Upper lobe of left lung (tissue), 4 donors: Measurements from ENCODE around the gene AP3D1.

Experiments
- POLR2A ChIP-seq, 4 donors: fragments of 450-650 bp; IDR thresholded peaks; one replicate each; pipeline ENCODE4 v1.5.1; 2016 to 2017; ENCODE audit warnings: antibody characterized with exemption in 4 of 4, mild to moderate bottlenecking in 2 of 4
- POLR2AphosphoS5 ChIP-seq, 2 donors: sonication (generic); formaldehyde crosslinking; IDR thresholded peaks; one replicate each; pipeline ENCODE4 v1.5.1; 2017; ENCODE audit warnings: antibody characterized with exemption in 2 of 2
- TF ChIP-seq, protein P1 (sequence below), 6 experiments: fragments of 450-650 bp in 4 of 6; fragments of 200-600 bp in 2 of 6; sonication (generic) in 2 of 6; IDR thresholded peaks; one replicate each; pipeline ENCODE4 v1.5.1; 2016 to 2019; ENCODE audit warnings: antibody characterized with exemption in 6 of 6

DNA sequence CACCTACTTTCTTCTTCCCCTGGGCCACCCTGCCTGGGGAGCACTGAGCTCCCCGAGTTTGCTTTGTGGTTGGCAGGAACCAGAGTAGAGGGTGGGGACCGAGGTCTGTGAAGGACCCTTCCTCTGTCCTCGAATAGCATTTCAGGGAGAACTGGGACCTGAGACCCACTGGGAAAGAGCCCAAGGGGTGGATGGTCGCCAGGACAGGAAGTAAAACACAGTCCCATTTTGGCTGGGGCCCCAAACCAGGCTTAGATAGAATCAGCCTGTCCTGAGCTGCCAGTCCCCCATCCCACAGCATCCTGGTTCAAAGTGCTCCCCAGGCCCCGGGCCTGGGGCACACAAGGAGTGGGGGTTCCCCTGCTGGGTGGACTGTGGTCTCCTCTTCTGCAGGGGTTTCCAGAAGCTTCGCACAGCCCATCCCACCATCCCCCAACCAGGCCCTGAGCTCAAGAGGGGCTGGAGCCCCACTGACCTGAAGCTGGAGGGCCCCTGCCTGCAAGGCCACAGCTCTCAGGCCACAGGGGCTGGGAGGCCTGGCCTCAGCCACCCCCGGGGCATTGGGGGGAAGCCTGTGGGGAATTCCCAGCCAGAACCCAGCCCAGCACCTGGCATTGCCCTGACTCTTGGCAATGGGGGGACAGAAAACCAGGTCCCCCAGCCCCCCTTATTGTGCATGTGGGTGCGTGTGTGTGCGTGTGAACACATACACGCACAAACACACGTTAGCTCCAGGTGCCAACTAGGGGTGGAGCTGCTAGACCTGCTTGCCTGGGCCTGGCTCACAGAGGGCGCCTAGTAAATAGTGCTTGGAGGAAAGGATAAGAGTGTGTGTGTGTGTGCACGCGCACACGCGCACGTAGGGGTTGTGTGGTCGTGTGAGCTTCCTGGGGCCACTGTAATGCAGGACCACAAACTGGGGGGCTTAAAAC is 99.3 kb downstream of the AP3D1 start:
- TF ChIP-seq, protein P1, sequence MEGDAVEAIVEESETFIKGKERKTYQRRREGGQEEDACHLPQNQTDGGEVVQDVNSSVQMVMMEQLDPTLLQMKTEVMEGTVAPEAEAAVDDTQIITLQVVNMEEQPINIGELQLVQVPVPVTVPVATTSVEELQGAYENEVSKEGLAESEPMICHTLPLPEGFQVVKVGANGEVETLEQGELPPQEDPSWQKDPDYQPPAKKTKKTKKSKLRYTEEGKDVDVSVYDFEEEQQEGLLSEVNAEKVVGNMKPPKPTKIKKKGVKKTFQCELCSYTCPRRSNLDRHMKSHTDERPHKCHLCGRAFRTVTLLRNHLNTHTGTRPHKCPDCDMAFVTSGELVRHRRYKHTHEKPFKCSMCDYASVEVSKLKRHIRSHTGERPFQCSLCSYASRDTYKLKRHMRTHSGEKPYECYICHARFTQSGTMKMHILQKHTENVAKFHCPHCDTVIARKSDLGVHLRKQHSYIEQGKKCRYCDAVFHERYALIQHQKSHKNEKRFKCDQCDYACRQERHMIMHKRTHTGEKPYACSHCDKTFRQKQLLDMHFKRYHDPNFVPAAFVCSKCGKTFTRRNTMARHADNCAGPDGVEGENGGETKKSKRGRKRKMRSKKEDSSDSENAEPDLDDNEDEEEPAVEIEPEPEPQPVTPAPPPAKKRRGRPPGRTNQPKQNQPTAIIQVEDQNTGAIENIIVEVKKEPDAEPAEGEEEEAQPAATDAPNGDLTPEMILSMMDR (IDR thresholded peaks at IDR 0.05) = no peak
- TF ChIP-seq POLR2A (IDR thresholded peaks at IDR 0.05) (no peak), POLR2AphosphoS5 (IDR thresholded peaks at IDR 0.05) (no peak)
